GM12878 (cell line): ENCODE data around the gene SEMA5B. TPM values are rescaled to one million over a fixed set of nuclear protein-coding genes. Genes with fewer than 3 reads are reported as not detected.
A peak's percentile ranks its signal among the peaks of the same experiment; 100 is the strongest.

Experiments
- ATAC-seq: fragments of 200-7000 bp; cut with Tn5 transposase; 3 replicates; pipeline ENCODE4 v1.9.1; 2020; ENCODE audit warnings: mild to moderate bottlenecking, moderate library complexity
- BruUV-seq: library from RNA; stranded (reverse); fragments of 400-500 nt; replicated peaks from 2 replicates; lab custom pipeline; 2021; lab: Mats Ljungman, UMichigan
- CTCF ChIA-PET: fragments of 300-600 bp; sonication (Branson Sonifier 250); formaldehyde crosslinking; extraction: SDS; loops from one replicate; lab custom pipeline; 2021; ENCODE audit warnings: inconsistent platforms; lab: Yijun Ruan, JAX
- POLR2A ChIA-PET: fragments of 350-600 bp; formaldehyde crosslinking; extraction: SDS; loops from one replicate; lab custom pipeline; 2021; ENCODE audit warnings: inconsistent platforms; lab: Charles Lee
- RAD21 ChIA-PET: fragments of 300-600 bp; sonication (Branson Sonifier 250); formaldehyde crosslinking; loops from one replicate; lab custom pipeline; 2023; ENCODE audit warnings: antibody characterized with exemption; ENCODE audit not compliant: unreplicated experiment; lab: Charles Lee
- SMC1A ChIA-PET: fragments of 300-600 bp; sonication (Branson Sonifier 250); formaldehyde crosslinking; loops from one replicate; lab custom pipeline; 2023; ENCODE audit not compliant: unreplicated experiment, uncharacterized antibody; lab: Charles Lee
- DNase-seq: peaks from one replicate; pipeline ENCODE4 v3.0.0-alpha.2; 2011; ENCODE audit warnings: low read depth, low spot score
- FAIRE-seq: peaks from 3 replicates; lab custom pipeline; 2011; peaks lifted over from hg19 to GRCh38; lab: Jason Lieb, UNC
- H2AFZ ChIP-seq: 2 replicates; pipeline ENCODE4 v1.6.0; 2011; ENCODE audit warnings: low read depth, low read length, control low read depth; ENCODE audit not compliant: control insufficient read depth
- H3K27ac ChIP-seq: 2 replicates; pipeline ENCODE4 v1.5.1; 2011; ENCODE audit warnings: control low read depth; ENCODE audit not compliant: control insufficient read depth, insufficient read depth
- H3K27me3 ChIP-seq, 2 experiments: replicated peaks in 1 of 2; 2 replicates each; pipeline versions ENCODE4 v1.6.0 to v1.6.1; 2011; ENCODE audit warnings: low read length in 1 of 2; ENCODE audit not compliant: control insufficient read depth in 2 of 2, insufficient read depth in 2 of 2
- H3K36me3 ChIP-seq, 2 experiments: 2 replicates each; pipeline ENCODE4 v1.5.1; 2011; ENCODE audit warnings: low read length in 1 of 2; ENCODE audit not compliant: control insufficient read depth in 2 of 2, insufficient read depth in 2 of 2
- H3K4me1 ChIP-seq: 2 replicates; pipeline ENCODE4 v1.6.1; 2011; ENCODE audit warnings: mild to moderate bottlenecking, low read length, moderate library complexity, mixed read lengths; ENCODE audit not compliant: control insufficient read depth, insufficient read depth
- H3K4me2 ChIP-seq: 2 replicates; pipeline ENCODE4 v1.6.0; 2011; ENCODE audit warnings: control low read depth; ENCODE audit not compliant: control insufficient read depth, insufficient read depth
- H3K4me3 ChIP-seq: fragments of 200-600 bp; sonication (generic); 2 replicates; pipeline ENCODE4 v1.5.1; 2016
- H3K79me2 ChIP-seq: 2 replicates; pipeline ENCODE4 v1.6.0; 2011; ENCODE audit warnings: low read length; ENCODE audit not compliant: control insufficient read depth, insufficient read depth
- H3K9ac ChIP-seq: 2 replicates; pipeline ENCODE4 v1.8.0; 2011; ENCODE audit warnings: low read length, control low read depth, mixed read lengths; ENCODE audit not compliant: control insufficient read depth, insufficient read depth
- H3K9me3 ChIP-seq: replicated peaks from 3 replicates; pipeline ENCODE4 v1.5.1; 2011; ENCODE audit warnings: mild to moderate bottlenecking, low read length; ENCODE audit not compliant: control insufficient read depth, insufficient read depth
- H4K20me1 ChIP-seq: 2 replicates; pipeline ENCODE4 v1.6.0; 2011; ENCODE audit not compliant: control insufficient read depth, insufficient read depth
- ASH2L ChIP-seq: fragments of 300-600, 200-600 bp; sonication (generic); IDR thresholded peaks from 2 replicates; pipeline ENCODE4 v1.6.1; 2017; ENCODE audit warnings: low read depth, mild to moderate bottlenecking, borderline replicate concordance
- CHD4 ChIP-seq: fragments of 200-600 bp; sonication (generic); IDR thresholded peaks from 2 replicates; pipeline ENCODE4 v1.6.1; 2016; ENCODE audit warnings: mild to moderate bottlenecking
- DPF2 ChIP-seq: fragments of 450-650 bp; IDR thresholded peaks from 2 replicates; pipeline ENCODE4 v1.6.1; 2017; ENCODE audit warnings: mild to moderate bottlenecking
- EP300 ChIP-seq, 2 experiments: fragments of 150-350 bp in 1 of 2; IDR thresholded peaks; 2 replicates each; pipeline ENCODE4 v1.6.1; 2011 to 2012; ENCODE audit warnings: low read depth in 2 of 2, low read length in 2 of 2, borderline replicate concordance in 1 of 2, improper control_type of control experiment in 1 of 2, inconsistent platforms in 1 of 2; ENCODE audit not compliant: control insufficient read depth in 1 of 2
- ETV6 ChIP-seq, 2 experiments: fragments of 450-650 bp in 1 of 2; IDR thresholded peaks in 1 of 2; conservative IDR thresholded peaks in 1 of 2; 2 replicates each; pipeline ENCODE4 v1.6.1; 2014; ENCODE audit warnings: antibody characterized with exemption in 1 of 2, borderline replicate concordance in 1 of 2, low read depth in 1 of 2, mild to moderate bottlenecking in 1 of 2, moderate library complexity in 1 of 2
- GATAD2B ChIP-seq: fragments of 450-650 bp; conservative IDR thresholded peaks from 2 replicates; pipeline ENCODE4 v1.6.1; 2017; ENCODE audit warnings: low read depth, mild to moderate bottlenecking, moderate library complexity
- HCFC1 ChIP-seq: fragments of 150-350 bp; IDR thresholded peaks from 2 replicates; pipeline ENCODE4 v1.6.1; 2014; ENCODE audit warnings: low read length
- MEF2B ChIP-seq: fragments of 450-650 bp; IDR thresholded peaks from 2 replicates; pipeline ENCODE4 v1.6.1; 2018; ENCODE audit warnings: mild to moderate bottlenecking, moderate library complexity; ENCODE audit not compliant: partially characterized antibody, poor library complexity, severe bottlenecking
- PAX5 ChIP-seq: IDR thresholded peaks from 2 replicates; pipeline ENCODE4 v1.6.1; 2011; ENCODE audit warnings: low read depth, low read length, borderline replicate concordance
- RELB ChIP-seq: fragments of 450-650 bp; IDR thresholded peaks from 2 replicates; pipeline ENCODE4 v1.6.1; 2017; ENCODE audit warnings: low read depth, mild to moderate bottlenecking, moderate library complexity
- RUNX3 ChIP-seq: IDR thresholded peaks from 2 replicates; pipeline ENCODE4 v1.6.1; 2012; ENCODE audit warnings: low read length, inconsistent platforms
- STAT1 ChIP-seq: fragments of 450-650 bp; conservative IDR thresholded peaks from 2 replicates; pipeline ENCODE4 v1.6.1; 2014; ENCODE audit warnings: antibody characterized with exemption, mild to moderate bottlenecking
- in situ Hi-C: fragments of 300-500 bp; cut with MboI; formaldehyde crosslinking; loops from 9 replicates; pipeline ENCODE4 v1.14.3; 2018; ENCODE audit warnings: mixed read lengths
- intact Hi-C: fragments of 100-400 bp; cut with micrococcal nuclease; formaldehyde crosslinking; loops from one replicate; pipeline ENCODE4 v1.14.2; 2022; ENCODE audit not compliant: unreplicated experiment
- polyA plus RNA-seq, 11 experiments: library from polyadenylated mRNA; depleted of rRNA in 4 of 11; unstranded in 6 of 11; stranded (reverse) in 5 of 11; fragments of >200 nt; fragmentation: Nextera tagmentation in 4 of 11; fragmentation: Illumina TruSeq in 1 of 11; extraction: Ambion mirVana in 4 of 11; extraction: Trizol in 1 of 11; gene quantifications; 1 replicate in 1 of 11; 2 replicates in 10 of 11; pipeline versions ENCODE4 v1.2.1 to v1.2.3, GENCODE V29; 2011 to 2016; ENCODE audit warnings: inconsistent platforms in 2 of 11, missing spikeins in 2 of 11, low read depth in 1 of 11
- total RNA-seq, 4 experiments: library from RNA; depleted of rRNA in 3 of 4; stranded (reverse); fragments of >200 nt in 3 of 4; fragmentation: Illumina TruSeq in 1 of 4; extraction: Trizol in 1 of 4; gene quantifications; 2 replicates each; pipeline versions ENCODE4 v1.2.1 to v1.2.3, GENCODE V29; 2013 to 2021
- TF ChIP-seq, protein P1 (sequence below): fragments of 450-650 bp; IDR thresholded peaks from 2 replicates; pipeline ENCODE4 v1.6.1; 2017; ENCODE audit warnings: mild to moderate bottlenecking, moderate library complexity
- TF ChIP-seq, protein P2 (sequence below): fragments of 450-650 bp; IDR thresholded peaks from 2 replicates; pipeline ENCODE4 v1.6.1; 2017; ENCODE audit warnings: antibody characterized with exemption, mild to moderate bottlenecking, moderate library complexity

SEMA5B gene
- total and polyA plus RNA-seq, 10 of the 15 experiments (the other 5 are each of a cell fraction or from before 2014, with no cell fraction given), result 0.05 TPM; not detected in 9

DNA sequence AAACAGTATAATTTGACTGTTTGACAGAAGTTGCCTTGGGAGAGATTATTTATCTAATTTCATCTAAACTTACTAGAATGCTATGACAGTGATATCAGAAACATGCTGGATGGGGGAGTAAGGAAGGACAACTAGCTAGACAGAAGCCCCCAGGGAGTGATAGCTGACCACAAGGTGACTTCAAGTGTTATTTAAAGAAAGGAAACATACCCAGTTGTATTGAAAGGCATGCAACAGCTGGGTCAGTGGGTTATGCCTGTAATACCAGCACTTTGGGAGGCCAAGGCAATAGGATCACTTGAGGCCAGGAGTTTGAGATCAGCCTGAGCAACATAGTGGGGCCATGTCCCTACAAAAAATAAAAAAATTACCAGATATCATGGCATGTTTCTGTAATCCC, 163.1 kb downstream of the SEMA5B start:
- Histone ChIP-seq H2AFZ (no peak overlapping the region), H3K79me2 (no peaks in the 10 kb centered on the region), H3K9ac (no peak overlapping the region), H3K4me3 (no peak overlapping the region), H4K20me1 (no peaks in the 10 kb centered on the region), H3K9me3 (no peaks in the 10 kb centered on the region), H3K4me2 (no peak overlapping the region), H3K36me3 (no peaks in the 10 kb centered on the region), H3K27ac (no peak overlapping the region), H3K27me3 (no peaks in the 10 kb centered on the region), H3K4me1 (no peaks in the 10 kb centered on the region)
- CTCF ChIA-PET, result interaction anchor here (0.6 to 1.1 kb wide), 3 partner anchors 20 to 90 kb away, joined by 3 to 4 read pairs (median 3); no protein-coding TSS in a partner anchor
- DNase-seq (no peak), FAIRE-seq (no peak), ATAC-seq (peak; percentile 35; the same call in 2 of the 3 replicates)
- TF ChIP-seq PAX5 (no peak), STAT1 (no peak), EP300 (IDR thresholded peaks at IDR 0.05; ENCODE audit: borderline replicate concordance in 1 of 2, control insufficient read depth in 1 of 2, low read depth in 2 of 2, low read length in 2 of 2) (no peak), ETV6 (conservative IDR thresholded peaks at IDR 0.05 in 1 of 2, IDR thresholded peaks at IDR 0.05 in 1 of 2; ENCODE audit: borderline replicate concordance in 1 of 2, low read depth in 1 of 2) (no peak), ASH2L (no peak), MEF2B (peak; percentile 39), DPF2 (no peak), RUNX3 (peak; percentile 57; the same call in 1 of the 2 replicates), GATAD2B (no peak), CHD4 (no peak), RELB (no peak), HCFC1 (no peak)
- TF ChIP-seq, protein P1, sequence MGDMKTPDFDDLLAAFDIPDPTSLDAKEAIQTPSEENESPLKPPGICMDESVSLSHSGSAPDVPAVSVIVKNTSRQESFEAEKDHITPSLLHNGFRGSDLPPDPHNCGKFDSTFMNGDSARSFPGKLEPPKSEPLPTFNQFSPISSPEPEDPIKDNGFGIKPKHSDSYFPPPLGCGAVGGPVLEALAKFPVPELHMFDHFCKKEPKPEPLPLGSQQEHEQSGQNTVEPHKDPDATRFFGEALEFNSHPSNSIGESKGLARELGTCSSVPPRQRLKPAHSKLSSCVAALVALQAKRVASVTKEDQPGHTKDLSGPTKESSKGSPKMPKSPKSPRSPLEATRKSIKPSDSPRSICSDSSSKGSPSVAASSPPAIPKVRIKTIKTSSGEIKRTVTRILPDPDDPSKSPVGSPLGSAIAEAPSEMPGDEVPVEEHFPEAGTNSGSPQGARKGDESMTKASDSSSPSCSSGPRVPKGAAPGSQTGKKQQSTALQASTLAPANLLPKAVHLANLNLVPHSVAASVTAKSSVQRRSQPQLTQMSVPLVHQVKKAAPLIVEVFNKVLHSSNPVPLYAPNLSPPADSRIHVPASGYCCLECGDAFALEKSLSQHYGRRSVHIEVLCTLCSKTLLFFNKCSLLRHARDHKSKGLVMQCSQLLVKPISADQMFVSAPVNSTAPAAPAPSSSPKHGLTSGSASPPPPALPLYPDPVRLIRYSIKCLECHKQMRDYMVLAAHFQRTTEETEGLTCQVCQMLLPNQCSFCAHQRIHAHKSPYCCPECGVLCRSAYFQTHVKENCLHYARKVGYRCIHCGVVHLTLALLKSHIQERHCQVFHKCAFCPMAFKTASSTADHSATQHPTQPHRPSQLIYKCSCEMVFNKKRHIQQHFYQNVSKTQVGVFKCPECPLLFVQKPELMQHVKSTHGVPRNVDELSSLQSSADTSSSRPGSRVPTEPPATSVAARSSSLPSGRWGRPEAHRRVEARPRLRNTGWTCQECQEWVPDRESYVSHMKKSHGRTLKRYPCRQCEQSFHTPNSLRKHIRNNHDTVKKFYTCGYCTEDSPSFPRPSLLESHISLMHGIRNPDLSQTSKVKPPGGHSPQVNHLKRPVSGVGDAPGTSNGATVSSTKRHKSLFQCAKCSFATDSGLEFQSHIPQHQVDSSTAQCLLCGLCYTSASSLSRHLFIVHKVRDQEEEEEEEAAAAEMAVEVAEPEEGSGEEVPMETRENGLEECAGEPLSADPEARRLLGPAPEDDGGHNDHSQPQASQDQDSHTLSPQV, result no peak
- TF ChIP-seq, protein P2, sequence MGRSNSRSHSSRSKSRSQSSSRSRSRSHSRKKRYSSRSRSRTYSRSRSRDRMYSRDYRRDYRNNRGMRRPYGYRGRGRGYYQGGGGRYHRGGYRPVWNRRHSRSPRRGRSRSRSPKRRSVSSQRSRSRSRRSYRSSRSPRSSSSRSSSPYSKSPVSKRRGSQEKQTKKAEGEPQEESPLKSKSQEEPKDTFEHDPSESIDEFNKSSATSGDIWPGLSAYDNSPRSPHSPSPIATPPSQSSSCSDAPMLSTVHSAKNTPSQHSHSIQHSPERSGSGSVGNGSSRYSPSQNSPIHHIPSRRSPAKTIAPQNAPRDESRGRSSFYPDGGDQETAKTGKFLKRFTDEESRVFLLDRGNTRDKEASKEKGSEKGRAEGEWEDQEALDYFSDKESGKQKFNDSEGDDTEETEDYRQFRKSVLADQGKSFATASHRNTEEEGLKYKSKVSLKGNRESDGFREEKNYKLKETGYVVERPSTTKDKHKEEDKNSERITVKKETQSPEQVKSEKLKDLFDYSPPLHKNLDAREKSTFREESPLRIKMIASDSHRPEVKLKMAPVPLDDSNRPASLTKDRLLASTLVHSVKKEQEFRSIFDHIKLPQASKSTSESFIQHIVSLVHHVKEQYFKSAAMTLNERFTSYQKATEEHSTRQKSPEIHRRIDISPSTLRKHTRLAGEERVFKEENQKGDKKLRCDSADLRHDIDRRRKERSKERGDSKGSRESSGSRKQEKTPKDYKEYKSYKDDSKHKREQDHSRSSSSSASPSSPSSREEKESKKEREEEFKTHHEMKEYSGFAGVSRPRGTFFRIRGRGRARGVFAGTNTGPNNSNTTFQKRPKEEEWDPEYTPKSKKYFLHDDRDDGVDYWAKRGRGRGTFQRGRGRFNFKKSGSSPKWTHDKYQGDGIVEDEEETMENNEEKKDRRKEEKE, result no peak
- in situ Hi-C loops (no loop called here), intact Hi-C loops (no loop called here)
- SMC1A ChIA-PET, result interaction anchor here (0.6 to 1.6 kb wide), 3 partner anchors 13 to 1318 kb away, joined by 3 to 4 read pairs (median 3); no protein-coding TSS in a partner anchor
- no TSS peak for BruUV-seq
- POLR2A ChIA-PET, result no interaction called here
- RAD21 ChIA-PET, result no interaction called here
